HUES48 (cell line): ENCODE data around the gene RNF224.

ENCODE experiments used
- H3K27ac ChIP-seq: one replicate; pipeline ENCODE4 v1.7.0; 2013; ENCODE audit warnings: low read depth, low read length, inconsistent platforms
- H3K27me3 ChIP-seq: 2 replicates; pipeline ENCODE4 v1.6.1; 2013; ENCODE audit warnings: mild to moderate bottlenecking, low read length; ENCODE audit not compliant: control insufficient read depth, insufficient read depth
- H3K36me3 ChIP-seq: 2 replicates; pipeline ENCODE4 v1.6.1; 2013; ENCODE audit warnings: low read length; ENCODE audit not compliant: control insufficient read depth, insufficient read depth
- H3K4me1 ChIP-seq: 2 replicates; pipeline ENCODE4 v1.6.1; 2013; ENCODE audit warnings: mild to moderate bottlenecking, low read length; ENCODE audit not compliant: control insufficient read depth, insufficient read depth
- H3K4me3 ChIP-seq: 2 replicates; pipeline ENCODE4 v1.5.1; 2013; ENCODE audit warnings: mild to moderate bottlenecking, low read depth, low read length
- H3K9ac ChIP-seq: 2 replicates; pipeline ENCODE4 v1.6.1; 2013; ENCODE audit warnings: mild to moderate bottlenecking, low read depth, low read length, moderate library complexity
- H3K9me3 ChIP-seq: 2 replicates; pipeline ENCODE4 v1.6.1; 2013; ENCODE audit warnings: low read length; ENCODE audit not compliant: control insufficient read depth, insufficient read depth

Gene RNF224

DNA sequence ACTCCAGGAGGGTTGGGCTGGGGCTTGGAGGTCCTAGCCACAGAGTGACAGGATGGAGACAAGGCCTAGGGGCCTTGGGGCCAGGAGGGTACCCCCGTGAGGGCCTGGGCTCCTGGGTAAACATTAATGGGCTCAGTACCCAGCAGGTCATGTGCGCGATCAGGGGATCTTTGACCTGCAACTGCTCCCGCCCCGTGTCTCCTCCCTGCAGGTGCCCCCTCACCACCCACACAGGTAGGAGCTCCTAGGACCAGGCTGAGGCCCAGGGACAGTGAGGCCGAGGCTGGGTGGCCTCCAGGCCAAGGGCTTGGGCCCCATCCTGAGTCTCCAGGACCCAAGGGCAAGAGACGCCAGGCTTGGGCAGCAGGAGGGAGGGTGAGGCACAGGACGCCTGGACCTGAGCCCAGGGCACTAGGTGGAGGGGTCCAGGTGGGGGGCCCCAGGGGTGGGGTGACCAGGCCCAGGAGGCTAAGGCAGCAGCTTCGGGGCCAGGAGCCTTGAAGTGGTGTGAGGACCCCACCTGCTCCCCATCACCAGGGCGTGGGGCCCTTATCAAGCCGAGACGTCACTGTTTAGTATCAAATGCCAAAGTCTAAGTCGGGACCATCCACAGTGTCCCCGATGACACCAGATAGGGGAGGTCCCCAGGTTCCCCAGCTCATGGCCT, 3.5 kb downstream of the RNF224 start, which contains the start of gene SLC34A3:
Gene SLC34A3 (plus strand): TSS at position 197 of the 667 bp plus-strand sequence. CDS start 802 bp downstream, outside the sequence.
- Histone ChIP-seq H3K4me1 (no peaks in the 10 kb centered on the region), H3K4me3 (no peak within 1 kb of the TSS), H3K36me3 (no peaks in the 10 kb centered on the region), H3K9me3 (no peaks in the 10 kb centered on the region), H3K9ac (no peak within 1 kb of the TSS), H3K27me3 (no peaks in the 10 kb centered on the region), H3K27ac (no peak within 1 kb of the TSS)

DNA sequence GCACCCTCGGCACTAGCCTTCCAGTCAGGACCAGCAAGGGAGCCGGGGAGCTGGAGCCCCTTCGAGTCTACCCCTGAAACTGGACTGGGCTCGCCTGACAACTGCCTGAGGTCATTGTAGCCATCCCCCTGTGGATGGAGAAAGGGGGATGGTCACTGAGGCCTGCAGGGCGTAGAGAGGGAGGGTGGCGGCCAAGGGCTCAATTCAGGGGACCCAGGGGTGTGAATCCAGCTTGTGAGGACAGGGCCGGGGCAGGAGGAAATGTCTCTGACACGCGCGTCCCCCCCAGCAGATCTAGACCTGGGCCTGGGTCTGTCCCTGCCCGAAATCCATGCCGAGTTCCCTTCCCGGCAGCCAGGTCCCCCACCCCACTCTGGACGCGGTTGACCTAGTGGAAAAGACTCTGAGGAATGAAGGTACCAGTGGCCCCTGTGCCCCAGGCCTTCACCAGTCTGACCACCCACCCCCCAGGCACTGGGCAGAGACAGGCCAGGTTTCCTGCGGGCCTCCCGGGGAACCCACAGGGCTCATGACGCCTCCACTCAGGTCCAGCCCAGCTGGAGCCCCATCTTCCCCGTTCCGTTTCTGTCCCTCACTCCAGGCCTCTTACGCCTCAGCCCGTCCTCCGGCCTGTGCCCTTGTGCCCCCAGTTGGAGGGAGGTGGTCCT, 4.2 kb downstream of the RNF224 start:
- Histone ChIP-seq H3K4me3 (no peak overlapping the region), H3K36me3 (no peaks in the 10 kb centered on the region), H3K9me3 (no peaks in the 10 kb centered on the region), H3K27ac (no peak overlapping the region), H3K9ac (no peak overlapping the region), H3K4me1 (no peaks in the 10 kb centered on the region), H3K27me3 (no peaks in the 10 kb centered on the region)

DNA sequence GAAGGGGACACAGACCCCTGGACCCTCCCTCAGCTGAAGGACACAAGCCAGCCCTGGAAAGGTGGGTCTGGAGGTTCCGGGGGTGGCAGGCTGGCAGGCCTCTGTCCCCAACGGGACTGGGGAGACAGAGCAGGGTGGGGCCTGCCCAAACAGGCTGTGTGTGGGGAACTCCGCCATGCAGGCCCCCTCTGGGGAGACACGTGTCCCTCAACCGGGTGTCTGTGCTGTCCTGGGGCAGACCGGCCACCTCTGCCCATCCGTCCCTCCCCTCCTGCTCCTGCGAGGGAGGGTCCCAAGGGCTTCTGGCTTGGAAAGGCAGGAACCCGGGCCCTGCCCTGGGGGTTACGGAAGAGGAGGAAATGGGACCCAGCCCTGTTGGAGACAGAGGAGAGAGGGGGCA, 4.8 kb downstream of the RNF224 start:
- no peaks in the 10 kb centered on the region for H3K4me1 ChIP-seq

GRCh38 chr9:137232510-137232909, 5.2 kb downstream of the RNF224 start:
- H3K9ac ChIP-seq: no peak overlapping the region
- H3K27me3 ChIP-seq: no peaks in the 10 kb centered on the region
- no peak overlapping the region for H3K27ac ChIP-seq
- H3K4me3 ChIP-seq: no peak overlapping the region
- H3K9me3 ChIP-seq: no peaks in the 10 kb centered on the region
- H3K36me3 ChIP-seq: no peaks in the 10 kb centered on the region
- no peaks in the 10 kb centered on the region for H3K4me1 ChIP-seq

More for the DNA sequence above, 4.8 kb downstream of the RNF224 start:
- H3K36me3 ChIP-seq: no peaks in the 10 kb centered on the region
- no peaks in the 10 kb centered on the region for H3K9me3 ChIP-seq
- no peak overlapping the region for H3K27ac ChIP-seq
- H3K27me3 ChIP-seq: no peaks in the 10 kb centered on the region
- H3K9ac ChIP-seq: no peak overlapping the region
- no peak overlapping the region for H3K4me3 ChIP-seq

DNA sequence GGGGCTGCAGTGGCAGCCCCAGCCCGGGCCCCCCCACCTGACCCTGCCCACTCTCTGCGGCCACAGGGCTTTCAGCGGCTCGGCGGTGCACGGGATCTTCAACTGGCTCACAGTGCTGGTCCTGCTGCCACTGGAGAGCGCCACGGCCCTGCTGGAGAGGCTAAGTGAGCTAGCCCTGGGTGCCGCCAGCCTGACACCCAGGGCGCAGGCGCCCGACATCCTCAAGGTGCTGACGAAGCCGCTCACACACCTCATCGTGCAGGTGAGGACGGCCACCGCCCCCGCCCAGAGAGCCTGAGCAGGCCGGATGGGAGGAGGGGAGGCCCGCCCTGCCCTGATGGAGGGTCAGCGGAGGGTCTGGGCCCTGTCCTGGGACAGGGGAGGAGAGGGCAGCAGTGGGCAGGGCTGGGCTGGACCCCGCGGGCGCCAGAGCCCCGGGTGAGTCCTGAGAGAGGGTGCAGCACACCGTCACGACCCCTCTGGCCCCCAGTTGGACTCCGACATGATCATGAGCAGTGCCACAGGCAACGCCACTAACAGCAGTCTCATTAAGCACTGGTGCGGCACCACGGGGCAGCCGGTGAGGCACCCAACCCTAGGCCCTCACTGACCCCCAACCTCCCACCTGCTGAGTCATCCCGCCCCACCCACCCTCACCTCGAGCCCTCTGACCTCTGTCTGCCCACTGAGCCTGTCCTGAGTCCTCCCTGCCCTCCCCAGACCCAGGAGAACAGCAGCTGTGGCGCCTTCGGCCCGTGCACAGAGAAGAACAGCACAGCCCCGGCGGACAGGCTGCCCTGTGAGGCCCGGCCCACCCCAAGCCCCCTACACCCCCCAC, 6.1 kb downstream of the RNF224 start:
- Histone ChIP-seq H3K9ac (no peak overlapping the region), H3K4me1 (no peaks in the 10 kb centered on the region), H3K4me3 (no peak overlapping the region), H3K9me3 (no peaks in the 10 kb centered on the region), H3K27ac (no peak overlapping the region), H3K27me3 (no peaks in the 10 kb centered on the region), H3K36me3 (no peaks in the 10 kb centered on the region)

- Histone ChIP-seq H3K27ac (no peak overlapping the region), H3K27me3 (no peaks in the 10 kb centered on the region), H3K36me3 (no peaks in the 10 kb centered on the region), H3K4me3 (no peak overlapping the region), H3K9ac (no peak overlapping the region), H3K4me1 (no peaks in the 10 kb centered on the region), H3K9me3 (no peaks in the 10 kb centered on the region)
Measured at GRCh38 chr9:137234055-137234697, 6.9 kb downstream of the RNF224 start.

GRCh38 chr9:137234758-137235423, 7.6 kb downstream of the RNF224 start:
- Histone ChIP-seq H3K9ac (no peak overlapping the region), H3K9me3 (no peaks in the 10 kb centered on the region), H3K27ac (no peak overlapping the region), H3K27me3 (no peaks in the 10 kb centered on the region), H3K4me1 (no peaks in the 10 kb centered on the region), H3K36me3 (no peaks in the 10 kb centered on the region), H3K4me3 (no peak overlapping the region)

DNA sequence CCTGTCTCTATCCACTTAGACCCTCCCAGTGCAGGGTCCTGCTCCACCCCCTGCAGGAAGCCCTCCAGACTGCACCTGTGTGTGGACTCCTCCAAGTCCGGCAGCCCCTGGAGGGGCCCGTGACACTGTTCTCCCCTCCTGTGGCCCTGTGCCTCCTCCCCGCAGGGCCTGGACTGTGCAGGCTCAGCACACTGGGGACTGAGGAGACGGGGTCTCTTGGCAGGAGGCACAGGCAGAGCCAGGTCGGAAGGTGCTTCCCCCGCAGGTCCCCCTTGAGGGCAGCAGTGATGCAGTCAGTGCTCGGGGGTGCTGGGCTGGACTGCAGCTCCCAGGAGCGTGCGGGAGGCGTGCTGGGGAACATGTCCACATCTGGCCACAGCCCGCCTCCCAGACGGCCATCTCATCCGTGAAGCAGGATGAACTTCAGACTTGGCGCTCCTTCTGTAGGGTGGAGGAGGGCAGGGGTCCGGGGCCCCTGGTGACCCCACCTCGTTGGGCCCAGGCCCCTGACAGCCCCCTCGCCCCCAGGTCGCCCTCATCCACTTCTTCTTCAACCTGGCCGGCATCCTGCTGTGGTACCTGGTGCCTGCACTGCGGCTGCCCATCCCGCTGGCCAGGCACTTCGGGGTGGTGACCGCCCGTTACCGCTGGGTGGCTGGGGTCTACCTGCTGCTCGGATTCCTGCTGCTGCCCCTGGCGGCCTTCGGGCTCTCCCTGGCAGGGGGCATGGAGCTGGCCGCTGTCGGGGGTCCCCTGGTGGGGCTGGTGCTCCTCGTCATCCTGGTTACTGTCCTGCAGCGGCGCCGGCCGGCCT, 8.3 kb downstream of the RNF224 start:
- Histone ChIP-seq H3K9me3 (no peaks in the 10 kb centered on the region), H3K4me3 (no peak overlapping the region), H3K4me1 (no peaks in the 10 kb centered on the region), H3K27ac (no peak overlapping the region), H3K27me3 (no peaks in the 10 kb centered on the region), H3K9ac (no peak overlapping the region), H3K36me3 (no peaks in the 10 kb centered on the region)

DNA sequence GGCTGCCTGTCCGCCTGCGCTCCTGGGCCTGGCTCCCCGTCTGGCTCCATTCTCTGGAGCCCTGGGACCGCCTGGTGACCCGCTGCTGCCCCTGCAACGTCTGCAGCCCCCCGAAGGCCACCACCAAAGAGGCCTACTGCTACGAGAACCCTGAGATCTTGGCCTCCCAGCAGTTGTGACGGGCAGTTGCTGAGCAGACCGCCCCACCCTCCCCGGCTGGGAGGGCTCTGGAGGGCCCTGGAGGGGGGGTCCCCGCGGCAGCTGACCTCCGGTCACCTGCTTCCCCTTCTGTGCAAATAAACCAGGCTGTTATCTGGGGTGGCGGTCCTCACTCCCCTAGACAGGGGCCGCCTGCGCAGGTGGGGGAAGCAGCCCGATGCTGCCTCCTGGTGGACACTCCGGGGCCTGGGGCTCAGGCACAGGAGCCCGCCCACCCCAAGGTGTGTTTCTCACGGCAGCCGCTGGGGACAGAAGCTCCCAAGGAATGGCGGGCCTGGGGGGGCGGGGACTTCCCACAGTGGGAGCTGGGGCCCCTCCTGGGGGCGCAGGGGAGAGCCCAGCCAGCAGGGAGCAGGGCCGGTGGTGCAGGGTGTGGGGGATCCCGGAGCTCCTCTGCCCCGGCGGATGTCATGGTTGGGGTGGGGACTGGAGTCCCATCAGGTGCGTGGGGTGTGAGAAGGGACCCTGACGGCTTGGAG, 9.1 kb downstream of the RNF224 start:
- no peak overlapping the region for H3K27ac ChIP-seq
- no peaks in the 10 kb centered on the region for H3K36me3 ChIP-seq
- H3K4me3 ChIP-seq: no peak overlapping the region
- no peaks in the 10 kb centered on the region for H3K4me1 ChIP-seq
- H3K9ac ChIP-seq: no peak overlapping the region
- H3K9me3 ChIP-seq: no peaks in the 10 kb centered on the region
- H3K27me3 ChIP-seq: no peaks in the 10 kb centered on the region
